Smooth muscle cell of the brain vasculature (primary cell): ENCODE data around the gene ZBTB2.
A peak's percentile ranks its signal among the peaks of the same experiment; 100 is the strongest.
"Not testable (repeated sequence)": the region's sequence is repeated elsewhere in the genome, so short reads cannot be mapped to it uniquely, and the experiment has no call there.

Experiments used
- DNase-seq: peaks from one replicate; pipeline ENCODE4 v3.0.0-alpha.2; 2012; ENCODE audit warnings: low read depth, low spot score

ZBTB2 gene

DNA sequence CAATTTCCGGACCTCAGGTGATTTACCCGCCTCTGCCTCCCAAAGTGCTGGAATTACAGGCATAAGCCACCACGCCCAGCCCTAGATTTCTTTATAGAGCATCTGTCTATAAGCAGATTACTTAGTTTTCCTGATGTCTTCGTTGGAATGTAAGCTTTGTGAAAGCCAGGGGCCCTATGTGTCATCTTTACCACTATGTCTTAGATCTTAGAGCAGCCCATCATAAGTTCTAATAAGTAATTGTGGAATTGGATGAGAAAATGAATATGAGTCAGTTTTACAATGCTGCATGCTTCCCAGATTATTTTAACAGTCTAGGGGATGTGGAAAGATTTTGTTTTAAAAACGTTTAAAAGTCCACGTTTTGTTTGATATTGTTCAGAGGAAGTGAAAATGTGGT lies 9.1 kb upstream of the ZBTB2 start:
- no peak for DNase-seq

DNA sequence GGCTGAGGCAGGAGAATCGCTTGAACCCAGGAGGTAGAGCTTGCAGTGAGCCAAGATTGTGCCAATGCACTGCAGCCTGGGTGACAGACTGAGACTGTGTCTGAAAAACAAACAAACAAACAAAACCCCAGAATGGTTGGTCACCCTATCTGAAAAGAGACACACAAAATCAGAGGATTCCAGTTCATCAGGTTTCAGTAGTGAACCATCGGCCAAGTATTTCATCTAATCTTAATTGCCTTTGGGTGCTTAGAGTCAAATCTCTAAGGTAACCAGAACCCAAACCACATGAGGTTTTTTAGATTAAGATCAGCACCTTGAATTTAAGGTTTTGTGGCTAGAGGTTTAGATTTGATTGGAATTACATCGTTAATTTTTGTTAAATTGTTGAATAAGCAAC lies 8.3 kb upstream of the ZBTB2 start:
- no peak for DNase-seq

DNA sequence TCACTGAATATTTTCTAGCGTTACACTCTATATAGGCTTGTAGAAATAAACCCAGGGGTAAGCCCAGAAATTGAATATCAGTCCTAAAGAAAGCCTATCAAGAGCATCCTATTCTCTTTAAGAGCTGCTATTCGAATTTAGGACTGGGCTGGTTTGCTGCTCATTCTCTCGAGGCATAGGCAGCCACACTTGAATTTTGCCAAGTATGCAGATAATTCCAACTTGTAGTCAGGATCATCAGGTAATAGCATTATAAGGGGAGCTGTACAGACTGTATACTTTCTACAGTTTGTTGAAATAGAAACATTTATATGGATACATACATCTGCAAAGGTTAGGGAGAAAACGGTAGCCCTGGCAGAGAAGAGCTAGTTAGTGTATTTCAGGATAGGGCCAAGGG lies 2.1 kb upstream of the ZBTB2 start:
- no peak for DNase-seq

DNA sequence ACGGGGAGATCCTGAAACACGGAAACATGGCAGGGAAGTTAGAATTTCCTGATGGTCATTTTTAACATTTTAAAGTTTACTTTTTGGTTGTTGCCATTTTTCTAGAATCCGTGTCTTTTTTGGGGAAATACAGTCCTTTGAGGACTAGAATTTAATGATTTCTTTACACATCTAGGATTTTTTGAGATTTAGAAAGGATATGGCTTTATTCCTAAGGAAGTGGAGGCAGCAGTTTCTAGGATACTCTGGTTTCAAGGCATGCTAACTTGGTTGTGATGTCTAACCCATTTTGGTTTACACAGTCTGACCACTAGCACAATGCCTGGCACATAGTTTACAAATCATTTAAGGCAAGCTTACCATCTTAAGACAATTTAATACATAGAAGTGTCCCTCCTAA lies 1.1 kb upstream of the ZBTB2 start:
- no peak for DNase-seq

DNA sequence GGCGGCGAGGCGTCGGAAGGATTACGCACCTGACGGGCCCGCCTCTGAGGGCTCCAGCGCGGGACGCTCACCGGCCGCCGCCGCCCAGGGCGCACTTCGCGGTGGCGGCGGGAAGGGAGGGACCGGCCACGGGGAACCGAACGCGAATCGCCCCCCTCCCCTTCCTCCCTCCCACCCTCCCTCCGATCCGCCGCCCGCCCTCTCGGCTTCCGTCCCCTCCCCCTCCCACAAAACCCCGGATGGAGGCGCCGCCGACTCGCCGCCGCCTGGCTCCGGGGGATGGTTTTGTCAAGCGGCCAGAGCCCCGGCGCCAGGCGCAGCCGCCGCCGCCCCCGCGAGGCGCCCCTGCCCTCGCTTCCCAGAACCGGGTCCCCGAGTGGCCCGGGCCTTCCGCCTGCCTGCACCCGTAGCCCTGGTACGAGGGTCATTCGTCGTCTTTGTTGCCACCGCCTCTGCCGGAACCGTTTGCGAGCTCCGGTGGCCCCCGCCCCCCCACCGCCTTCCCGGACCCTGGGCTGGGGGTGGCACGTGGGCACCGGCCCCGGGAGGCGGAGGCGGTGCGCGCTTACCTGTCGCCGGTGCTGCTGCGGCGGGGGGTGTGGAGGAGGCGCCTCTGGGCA lies 398 bp downstream of the ZBTB2 start:
- no peak for DNase-seq

DNA sequence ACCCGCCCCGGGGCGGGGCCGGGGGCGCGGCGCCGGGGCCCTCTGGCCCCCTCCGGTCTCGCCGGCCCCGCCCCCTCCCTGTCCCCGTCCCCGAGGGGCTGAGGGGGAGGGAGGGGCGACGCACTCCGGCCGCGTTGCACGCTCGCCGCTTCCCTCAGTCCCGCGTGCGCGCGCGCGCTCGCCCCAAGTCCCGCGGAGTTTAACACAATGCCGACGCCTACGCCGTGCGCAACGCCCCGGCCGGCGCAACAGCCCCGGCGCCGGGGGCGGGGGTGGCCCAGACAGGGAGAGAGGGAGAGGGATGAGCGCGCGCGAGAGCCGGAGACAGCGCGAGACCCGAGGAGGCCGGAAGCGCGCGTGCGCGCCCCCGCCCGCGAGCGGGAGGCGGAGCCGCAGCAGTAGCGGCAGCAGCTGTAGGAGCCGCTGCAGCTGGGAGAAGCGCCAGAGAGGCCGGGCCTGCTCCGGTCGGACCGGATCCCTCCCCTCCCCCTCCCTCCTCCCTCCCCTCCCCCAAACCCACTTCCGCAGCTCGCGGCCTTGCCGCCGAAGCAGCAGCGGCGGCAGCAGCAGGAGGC lies 996 bp downstream of the ZBTB2 start:
- DNase-seq, result peak; percentile 99

DNA sequence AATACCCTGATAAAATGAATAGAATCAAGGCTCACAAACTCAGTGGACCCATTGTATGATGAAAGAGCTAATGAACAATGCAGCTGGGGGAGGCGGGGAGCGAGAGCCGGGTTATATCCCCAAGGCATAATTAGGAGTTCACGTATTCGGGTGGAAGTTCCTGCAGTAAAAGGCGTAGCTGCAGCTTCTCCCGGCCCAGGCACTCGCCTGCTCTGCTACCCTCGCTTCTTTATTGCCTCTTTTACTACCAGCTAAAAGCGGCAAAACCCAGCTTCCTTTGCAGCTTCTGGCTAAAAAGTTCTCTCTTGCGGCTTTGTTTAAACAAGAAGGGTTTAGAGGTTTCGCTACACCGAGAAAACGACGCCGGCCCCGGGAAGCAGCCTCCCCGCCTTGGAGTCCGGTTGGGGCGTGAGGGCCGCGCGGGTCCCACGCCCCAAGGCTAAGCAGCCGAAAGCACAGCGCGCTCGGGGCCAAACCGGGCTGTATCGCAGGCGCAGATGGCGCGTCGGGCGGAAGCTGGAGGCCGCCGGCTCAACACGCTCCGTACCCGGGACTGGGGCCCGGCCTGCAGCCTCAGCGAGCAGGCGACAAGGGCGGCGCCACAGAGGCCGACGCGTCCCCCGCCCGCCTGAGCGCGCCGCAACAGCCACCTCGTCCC lies 1.6 kb downstream of the ZBTB2 start:
- DNase-seq, result no peak

DNA sequence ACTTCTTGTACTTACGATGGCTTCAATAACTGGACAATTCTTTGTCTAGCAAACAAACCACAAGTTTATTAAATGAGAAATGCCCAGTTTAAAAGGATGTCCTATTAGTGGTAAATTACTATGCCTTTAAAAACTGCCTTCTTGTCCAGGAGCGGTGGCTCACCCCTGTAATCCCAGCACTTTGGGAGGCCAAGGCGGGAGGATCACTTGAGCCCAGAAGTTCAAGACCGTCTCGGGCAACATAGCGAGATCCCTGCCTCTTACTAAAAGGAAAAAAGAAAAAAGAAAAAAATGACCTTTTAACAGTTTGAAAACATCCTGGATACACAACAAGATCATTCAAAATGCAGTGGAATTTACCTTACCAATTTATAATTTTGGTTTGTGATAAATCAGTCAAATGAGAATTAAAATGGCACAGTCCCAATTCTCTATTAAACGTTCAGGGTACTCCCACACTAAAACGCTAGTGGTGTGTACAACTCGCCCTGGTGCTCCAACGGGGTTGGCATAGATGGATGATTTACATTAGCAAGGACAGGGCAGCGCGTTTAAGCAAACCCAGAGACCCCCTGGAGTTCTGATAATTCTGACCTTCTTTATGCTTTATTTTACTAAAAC lies 2.3 kb downstream of the ZBTB2 start:
- DNase-seq, result no peak

DNA sequence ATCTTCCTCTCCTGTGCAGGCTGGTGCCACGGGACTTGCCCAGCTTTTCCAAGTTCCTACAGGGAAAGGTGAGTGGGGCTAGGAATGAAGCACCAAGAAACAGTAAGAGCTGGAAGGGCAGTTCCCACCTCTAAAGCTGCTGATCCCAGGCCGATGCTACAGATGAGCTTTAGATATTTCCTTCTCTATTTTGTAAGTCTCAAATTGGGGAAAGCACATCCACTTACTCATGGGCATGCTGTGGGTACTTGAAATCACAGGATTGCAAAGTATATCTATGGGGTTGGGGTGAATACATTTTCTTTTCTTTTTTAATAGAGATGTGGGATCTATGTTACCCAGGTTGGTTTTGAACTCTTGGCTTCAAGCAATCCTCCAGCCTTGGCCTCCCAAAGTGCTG lies 3.1 kb downstream of the ZBTB2 start:
- DNase-seq, result no peak

DNA sequence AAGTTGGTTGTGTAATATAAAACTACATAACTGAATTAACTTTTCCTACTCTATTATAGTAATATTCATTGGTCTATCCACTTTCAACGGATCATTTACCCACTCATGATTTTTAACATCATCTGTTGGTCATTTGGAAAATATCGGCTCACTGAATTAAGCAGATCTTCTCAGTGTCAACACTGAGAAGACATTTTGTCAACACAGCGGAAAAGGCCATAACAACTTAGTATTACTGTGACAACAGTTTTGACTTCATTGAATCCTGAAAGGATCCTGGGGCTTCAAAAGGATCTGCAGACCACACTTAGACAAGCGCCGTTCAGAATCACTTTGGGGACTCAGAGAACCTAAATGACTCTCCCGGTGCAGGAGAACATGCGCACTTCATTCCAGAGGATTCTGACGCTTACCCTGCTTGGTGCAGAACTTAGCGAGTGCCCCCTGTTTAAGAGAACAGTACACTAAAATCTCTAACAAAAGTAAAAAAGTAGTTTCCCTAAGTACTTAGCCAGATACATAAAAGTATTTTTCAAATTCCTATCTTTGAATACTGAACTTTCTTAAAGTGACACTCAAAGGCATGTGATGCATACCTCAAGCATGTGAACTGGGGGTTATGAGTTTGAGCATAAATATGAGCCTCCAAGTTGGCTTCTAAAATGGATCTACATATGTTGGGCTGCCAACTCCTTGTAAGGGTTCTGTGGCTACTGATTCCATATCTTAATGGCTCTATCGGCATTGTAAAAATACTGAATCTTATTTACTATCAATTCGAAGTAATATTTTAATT lies 4.0 kb downstream of the ZBTB2 start:
- DNase-seq, result no peak

DNA sequence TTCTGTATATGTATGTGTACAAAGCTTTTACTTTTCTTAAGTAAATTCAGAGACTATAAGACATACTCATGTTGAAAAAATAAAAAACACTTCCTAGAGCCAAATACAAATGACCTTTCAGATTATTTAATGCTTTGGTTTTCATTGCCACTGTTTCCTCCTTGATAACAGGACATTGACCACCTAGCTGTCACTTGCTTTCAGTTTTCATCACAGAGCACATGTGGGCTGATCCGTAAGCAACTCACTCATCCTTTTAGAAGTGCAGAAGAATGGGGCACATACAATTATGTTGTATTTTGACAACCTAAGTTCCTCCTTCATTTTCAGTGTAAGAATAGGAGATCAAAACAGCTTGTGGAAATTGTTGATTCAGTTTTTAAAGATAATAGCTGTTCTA lies 6.2 kb downstream of the ZBTB2 start:
- no peak for DNase-seq

DNA sequence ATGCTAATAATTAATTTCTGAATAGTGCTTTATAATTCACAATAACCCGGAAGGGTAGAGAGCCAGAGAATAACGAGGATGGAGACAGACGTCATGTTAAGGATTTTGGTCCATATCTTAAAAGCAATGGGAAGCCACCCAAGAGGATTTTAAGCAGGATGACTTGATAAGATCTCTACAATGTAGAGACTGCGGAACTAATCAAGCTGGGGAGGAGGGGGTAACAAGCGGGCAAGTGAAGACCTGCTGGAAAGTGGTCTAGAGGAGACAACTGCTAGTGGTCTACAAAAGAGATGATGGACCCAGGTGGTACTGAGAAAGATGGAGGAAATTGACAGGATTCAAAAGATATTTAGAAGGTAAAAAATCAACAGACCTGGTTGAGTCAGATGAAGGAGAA lies 7.2 kb downstream of the ZBTB2 start:
- DNase-seq, result no peak

DNA sequence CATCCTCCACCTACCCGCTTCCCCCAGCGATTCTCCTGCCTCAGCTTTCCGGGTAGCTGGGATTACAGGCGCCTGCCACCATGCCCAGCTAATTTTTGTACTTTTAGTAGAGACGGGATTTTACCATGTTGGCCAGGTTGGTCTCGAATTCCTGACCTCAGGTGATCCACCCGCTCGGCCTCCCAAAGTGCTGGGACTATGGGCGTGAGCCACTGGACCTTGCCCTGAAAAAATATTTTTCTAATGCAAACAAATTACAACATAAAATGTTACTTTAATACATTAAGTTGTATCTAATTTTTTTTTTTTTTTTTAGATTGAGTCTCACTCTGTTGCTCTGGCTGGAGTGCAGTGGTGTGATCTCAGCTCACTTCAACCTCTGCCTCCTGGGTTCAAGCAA lies 8.7 kb downstream of the ZBTB2 start:
- DNase-seq, result not testable (repeated sequence)

DNA sequence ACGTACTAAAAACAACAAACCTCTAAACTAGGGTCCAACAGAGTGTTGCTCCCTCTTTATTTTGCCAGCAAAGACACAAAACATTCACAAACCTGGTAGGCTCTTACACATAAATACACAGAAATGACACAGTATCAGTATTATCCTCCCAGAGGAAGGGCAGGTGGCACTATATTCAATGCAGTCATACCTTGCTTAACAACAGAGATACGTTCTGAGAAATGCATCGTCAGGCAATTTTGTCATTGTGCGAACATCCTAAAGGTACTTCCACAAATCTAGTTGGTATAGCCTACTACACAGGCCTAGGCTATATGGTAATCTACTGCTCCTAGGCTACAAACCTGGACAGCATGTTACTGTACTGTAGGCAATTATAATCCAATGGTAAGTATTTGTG lies 9.6 kb downstream of the ZBTB2 start:
- DNase-seq, result no peak

DNA sequence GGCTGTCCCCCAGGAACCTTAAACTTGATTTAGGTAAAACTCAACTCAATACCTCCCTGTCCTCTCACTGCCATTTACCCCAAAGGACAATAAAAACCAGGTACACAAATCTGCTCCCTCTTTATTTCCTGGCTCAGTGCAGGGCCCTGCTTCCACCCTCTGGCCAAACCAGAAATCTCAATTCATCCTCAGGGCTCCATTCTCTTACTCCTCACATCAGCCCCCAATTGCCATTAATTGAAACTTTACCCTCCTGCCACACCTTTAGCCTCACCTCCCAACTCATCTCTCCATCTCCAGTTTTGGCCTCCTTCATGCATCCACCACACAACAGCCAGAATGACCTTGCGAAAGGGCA lies 10.5 kb downstream of the ZBTB2 start:
- DNase-seq, result no peak

DNA sequence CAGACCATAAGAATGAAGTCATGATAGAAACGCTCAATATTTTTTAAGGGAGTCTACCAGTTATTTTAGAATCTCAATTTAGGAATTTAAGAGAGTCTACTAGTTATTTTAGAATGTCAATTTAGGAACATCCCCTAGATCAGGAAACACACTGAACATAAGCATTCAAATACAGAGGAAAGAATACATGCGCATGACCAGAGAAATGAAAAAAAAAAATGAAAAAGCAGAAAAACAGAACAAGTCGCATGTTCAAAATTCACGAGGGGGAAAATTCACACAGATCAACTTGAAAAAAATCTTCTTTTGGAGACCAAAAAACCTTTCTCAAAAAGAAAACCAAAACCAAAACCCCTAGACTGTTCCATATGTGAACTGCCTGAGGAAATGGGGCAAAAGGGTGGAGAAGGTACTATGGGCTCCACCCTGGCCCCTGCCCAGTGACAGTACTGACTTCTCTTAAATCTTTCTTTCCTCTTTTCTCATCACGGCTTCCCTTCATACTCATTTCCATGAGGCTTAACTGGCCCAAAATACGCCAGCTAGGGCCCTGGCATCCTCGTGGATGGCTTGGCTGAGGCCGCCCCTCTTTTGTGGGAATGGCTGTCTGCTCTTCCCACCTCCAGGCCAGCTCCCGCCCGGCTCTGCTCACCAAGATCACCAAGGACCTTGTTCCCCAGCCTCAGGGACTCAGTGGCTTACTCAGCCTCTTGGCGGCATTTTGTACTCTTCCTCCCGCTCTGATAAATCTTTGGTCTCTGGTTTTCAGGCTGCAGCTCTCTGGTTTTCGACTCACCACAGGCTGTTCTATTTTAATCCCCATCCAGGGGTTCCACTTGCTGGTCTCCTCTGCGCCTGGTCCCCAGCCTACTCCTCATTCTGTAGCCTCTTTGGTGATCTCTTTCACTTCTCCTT lies 11.2 kb downstream of the ZBTB2 start:
- no peak for DNase-seq

DNA sequence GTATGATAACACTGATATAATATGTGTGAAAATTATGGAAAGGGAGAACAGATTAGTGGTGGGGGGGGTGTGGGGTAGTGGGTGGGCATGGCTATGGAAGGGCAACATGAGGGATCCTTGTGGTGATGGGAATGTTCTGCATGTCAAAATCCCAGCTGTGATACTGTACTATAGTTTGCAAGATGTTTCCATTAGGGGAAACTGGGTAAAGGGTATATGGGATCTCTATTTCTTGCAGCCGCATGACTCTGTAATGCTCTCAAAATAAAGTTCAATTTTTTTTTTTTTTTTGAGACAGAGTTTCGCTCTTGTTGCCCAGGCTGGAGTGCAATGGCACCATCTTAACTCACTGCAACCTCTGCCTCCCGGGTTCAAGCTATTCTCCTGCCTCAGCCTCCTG lies 14.3 kb downstream of the ZBTB2 start:
- DNase-seq, result no peak

DNA sequence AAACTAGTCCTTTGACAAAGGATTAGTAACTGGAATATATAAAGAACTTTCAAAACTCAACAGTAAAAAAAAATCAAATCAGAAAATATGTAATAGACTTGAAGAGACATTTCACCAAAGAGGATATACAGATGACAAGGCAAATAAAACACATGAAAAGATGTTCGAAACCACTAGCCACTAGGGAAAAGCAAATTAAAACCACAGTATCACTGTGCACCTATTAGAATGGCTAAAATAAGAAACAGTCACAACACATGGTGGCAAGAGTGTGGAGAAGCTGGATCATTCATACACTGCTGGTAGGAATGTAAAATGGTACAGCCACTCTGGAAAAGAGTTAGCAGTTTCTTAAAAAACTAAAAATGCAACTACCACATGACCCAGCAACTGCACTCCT lies 14.9 kb downstream of the ZBTB2 start:
- no peak for DNase-seq

DNA sequence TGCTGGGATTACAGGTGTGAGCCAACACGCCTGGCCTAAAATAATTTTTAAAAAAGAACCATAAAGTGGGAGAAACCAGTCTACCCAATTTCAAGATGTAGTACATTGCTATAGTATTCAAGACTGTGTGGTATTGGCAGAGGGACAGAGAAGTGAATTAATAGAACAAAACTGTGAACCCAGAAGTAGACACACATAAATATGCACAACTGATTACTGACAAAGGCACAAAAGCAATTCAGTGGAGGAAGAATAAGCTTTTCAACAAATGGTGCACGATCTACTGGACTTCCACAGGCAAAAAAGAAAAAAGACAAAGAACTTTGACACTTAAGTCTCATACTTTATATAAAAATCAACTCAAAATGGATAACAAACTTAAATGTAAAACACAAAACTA lies 15.5 kb downstream of the ZBTB2 start:
- DNase-seq, result no peak

DNA sequence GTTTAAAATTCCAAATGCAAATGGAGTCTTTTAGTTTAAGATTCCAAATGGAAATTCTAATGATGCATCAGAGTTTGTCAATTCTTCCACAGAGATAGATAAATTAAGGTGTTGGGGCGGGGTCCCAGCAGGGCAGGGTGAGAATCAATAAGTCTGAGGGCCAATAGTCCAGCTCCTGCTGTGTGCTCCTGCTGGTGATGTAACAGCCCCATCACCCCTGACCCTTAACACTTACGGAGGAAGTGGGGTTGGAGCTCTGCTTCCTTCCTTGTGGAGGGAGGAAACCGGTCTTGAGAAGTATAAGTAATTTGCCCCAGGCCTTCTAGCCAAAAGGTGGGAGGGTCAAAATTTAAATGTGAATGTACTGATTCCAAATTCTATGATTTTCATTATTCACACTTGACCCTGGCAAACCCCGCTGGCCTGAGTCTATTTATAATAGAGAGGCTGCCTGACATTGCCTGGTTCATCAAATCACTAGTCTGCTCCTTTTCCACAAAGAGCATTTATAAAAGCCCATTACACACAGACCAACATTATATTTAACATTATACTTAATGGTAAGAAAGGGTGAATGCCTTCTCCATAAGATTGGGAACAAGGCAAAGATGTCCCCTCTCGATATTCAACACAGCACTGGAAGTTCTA lies 17.2 kb downstream of the ZBTB2 start:
- DNase-seq, result no peak

DNA sequence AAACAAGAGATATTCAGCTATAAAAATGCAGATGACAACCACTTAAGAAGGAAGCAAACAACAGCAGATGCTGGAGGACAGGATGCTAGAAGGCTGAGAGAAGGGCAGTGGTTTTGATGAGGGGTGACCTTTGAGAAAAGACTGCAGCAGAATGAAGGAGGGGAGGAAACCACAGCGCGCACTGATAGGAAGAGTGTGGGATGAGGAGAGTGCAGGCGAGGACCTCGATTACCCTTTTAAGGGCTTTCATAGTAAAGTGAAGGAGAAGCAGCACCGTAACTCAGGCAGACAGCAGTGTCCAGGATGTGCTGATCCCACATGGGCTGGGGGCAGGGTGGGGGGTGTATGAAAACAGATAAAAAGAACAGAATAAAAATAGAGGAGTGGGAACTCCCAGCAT lies 19.2 kb downstream of the ZBTB2 start:
- DNase-seq, result no peak
